Heart left ventricle (tissue), 13 donors: ENCODE results near the gene TGM1.

Source experiments
- POLR2A ChIP-seq, 2 donors: fragments of 450-650 bp; IDR thresholded peaks; one replicate each; pipeline ENCODE4 v1.6.1; 2017; ENCODE audit warnings: antibody characterized with exemption in 2 of 2, mild to moderate bottlenecking in 2 of 2, moderate library complexity in 2 of 2
- TF ChIP-seq, protein P1 (sequence below), 12 donors: fragments of 200-600 bp; sonication (generic) in 4 of 12; IDR thresholded peaks; one replicate each; pipeline versions ENCODE4 v1.5.0 to v1.8.0; 2018 to 2022; ENCODE audit warnings: antibody characterized with exemption in 12 of 12, mild to moderate bottlenecking in 5 of 12
- donor health status: ischemic (EF 13 %, LVEDD 7.1; RV severe dilation, severe dysfunction).
- donor health status: DM: no; HTN: yes; CAD: no.
- donor health status: DM: no; HTN: no; CAD: no.
- donor health status: ischemic (EF 25% LVEDD 6.9; RV normal size, moderate dysfunction).
- donor health status: ischemic (EF 25% LVEDD 5.7; RV mildly dilated, moderate dysfunction).
- donor health status: ischemic (EF 35%, LVEDD 5.7; RV mildly dilated, moderate dysfunction).
- donor health status: nonischemic (EF 11% LVEDD 7.7; RV severe dilation, severe dysfunction).
- donor health status: DM: yes; HTN: yes; CAD: no.
- donor health status: PGD.
- donor health status: ischemic (EF 29% LVEDD 5.4; RV normal size, mild dysfunction).
- donor health status: nonischemic (EF 23%, LVEDD 6.1; RV moderate dilation, normal function).

DNA sequence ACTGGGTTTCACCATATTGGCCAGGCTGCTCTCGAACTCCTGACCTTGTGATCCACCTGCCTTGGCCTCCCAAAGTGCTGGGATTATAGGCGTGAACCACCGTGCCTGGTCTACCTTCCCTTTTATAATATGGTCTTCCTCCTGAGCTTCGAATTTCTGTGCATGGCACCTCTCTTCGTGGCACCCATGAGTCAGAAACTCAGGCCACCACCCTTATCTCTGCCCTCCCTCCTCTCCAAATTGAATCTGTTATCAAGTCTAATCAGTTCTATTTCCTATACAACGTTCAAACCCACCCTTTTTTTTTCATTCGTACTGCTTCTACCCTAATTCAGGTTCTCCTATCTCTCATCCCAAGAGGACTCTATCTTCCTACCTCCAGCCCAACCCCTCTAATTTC lies 15.6 kb downstream of the TGM1 start:
- TF ChIP-seq, protein P1, sequence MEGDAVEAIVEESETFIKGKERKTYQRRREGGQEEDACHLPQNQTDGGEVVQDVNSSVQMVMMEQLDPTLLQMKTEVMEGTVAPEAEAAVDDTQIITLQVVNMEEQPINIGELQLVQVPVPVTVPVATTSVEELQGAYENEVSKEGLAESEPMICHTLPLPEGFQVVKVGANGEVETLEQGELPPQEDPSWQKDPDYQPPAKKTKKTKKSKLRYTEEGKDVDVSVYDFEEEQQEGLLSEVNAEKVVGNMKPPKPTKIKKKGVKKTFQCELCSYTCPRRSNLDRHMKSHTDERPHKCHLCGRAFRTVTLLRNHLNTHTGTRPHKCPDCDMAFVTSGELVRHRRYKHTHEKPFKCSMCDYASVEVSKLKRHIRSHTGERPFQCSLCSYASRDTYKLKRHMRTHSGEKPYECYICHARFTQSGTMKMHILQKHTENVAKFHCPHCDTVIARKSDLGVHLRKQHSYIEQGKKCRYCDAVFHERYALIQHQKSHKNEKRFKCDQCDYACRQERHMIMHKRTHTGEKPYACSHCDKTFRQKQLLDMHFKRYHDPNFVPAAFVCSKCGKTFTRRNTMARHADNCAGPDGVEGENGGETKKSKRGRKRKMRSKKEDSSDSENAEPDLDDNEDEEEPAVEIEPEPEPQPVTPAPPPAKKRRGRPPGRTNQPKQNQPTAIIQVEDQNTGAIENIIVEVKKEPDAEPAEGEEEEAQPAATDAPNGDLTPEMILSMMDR (IDR thresholded peaks at IDR 0.05): no peak
- TF ChIP-seq POLR2A (IDR thresholded peaks at IDR 0.05): no peak
